NCI-H1436 treated with DMSO at 0.1 percent for 48 hours (cell line): ENCODE results near the gene RANBP3.
A peak's percentile ranks its signal among the peaks of the same experiment; 100 is the strongest.
"Not testable (repeated sequence)": the region's sequence is repeated elsewhere in the genome, so short reads cannot be mapped to it uniquely, and the experiment has no call there.

ENCODE experiments used
- DNase-seq: peaks from one replicate; lab custom pipeline; 2025; lab: John Stamatoyannopoulos, UW

The RANBP3 gene

GRCh38 chr19:5987077-5987818 lies 9.3 kb upstream of the RANBP3 start:
- peak; percentile 16 for DNase-seq

GRCh38 chr19:5985837-5986236 lies 7.9 kb upstream of the RANBP3 start:
- DNase-seq: not testable (repeated sequence)

GRCh38 chr19:5985098-5985783 lies 7.3 kb upstream of the RANBP3 start:
- no peak for DNase-seq

GRCh38 chr19:5984600-5984999 lies 6.7 kb upstream of the RANBP3 start:
- DNase-seq: no peak

GRCh38 chr19:5983367-5983955 lies 5.5 kb upstream of the RANBP3 start:
- DNase-seq: no peak

GRCh38 chr19:5978606-5979552 lies 939 bp upstream of the RANBP3 start:
- no peak for DNase-seq

- DNase-seq: no peak
Observed at GRCh38 chr19:5977222-5977784, 637 bp downstream of the RANBP3 start.

GRCh38 chr19:5976768-5977167 lies 1.2 kb downstream of the RANBP3 start:
- no peak for DNase-seq

- DNase-seq: no peak
Observed at GRCh38 chr19:5975388-5975728, 2.6 kb downstream of the RANBP3 start.

GRCh38 chr19:5974721-5975387 lies 3.1 kb downstream of the RANBP3 start:
- no peak for DNase-seq

GRCh38 chr19:5973867-5974635 lies 3.9 kb downstream of the RANBP3 start:
- no peak for DNase-seq

- DNase-seq: no peak
Observed at GRCh38 chr19:5973376-5973775, 4.6 kb downstream of the RANBP3 start.

- DNase-seq: no peak
Observed at GRCh38 chr19:5972355-5972731, 5.6 kb downstream of the RANBP3 start.

- no peak for DNase-seq
Observed at GRCh38 chr19:5971714-5972354, 6.1 kb downstream of the RANBP3 start.

GRCh38 chr19:5969476-5969875 lies 8.5 kb downstream of the RANBP3 start:
- no peak for DNase-seq

- no peak for DNase-seq
Observed at GRCh38 chr19:5968431-5969373, 9.2 kb downstream of the RANBP3 start.

GRCh38 chr19:5967994-5968430 lies 9.9 kb downstream of the RANBP3 start:
- no peak for DNase-seq

- no peak for DNase-seq
Observed at GRCh38 chr19:5967571-5967970, 10.4 kb downstream of the RANBP3 start.

- DNase-seq: no peak
Observed at GRCh38 chr19:5966941-5967340, 11.0 kb downstream of the RANBP3 start.
